ENCODE data around the gene LRIT2. TPM values are rescaled to one million over a fixed set of nuclear protein-coding genes. Genes with fewer than 3 reads are reported as not detected.
A peak's percentile ranks its signal among the peaks of the same experiment; 100 is the strongest.

The LRIT2 gene
- total RNA-seq, 2 experiments from 2014 or later, result not detected

- Mint-ChIP-seq H3K9me3 (peaks cover 6% of the 10 kb centered on the region), H3K36me3 (ENCODE audit: low read depth) (no peaks in the 10 kb centered on the region), H3K4me3 (no peak overlapping the region), H3K4me1 (ENCODE audit: low read depth) (no peaks in the 10 kb centered on the region), H3K27ac (no peak overlapping the region), H3K27me3 (ENCODE audit: low read depth) (peaks cover 2% of the 10 kb centered on the region)
- intact Hi-C loops (cut with micrococcal nuclease), result no loop called here
- no peak for DNase-seq
- CTCF ChIA-PET, result interaction anchor here (1.1 to 2.2 kb wide), 5 partner anchors 8 to 20 kb away, joined by 3 to 8 read pairs (median 4); no protein-coding TSS in a partner anchor
These were observed 8.5 kb downstream of the LRIT2 start for GRCh38 chr10:84216834-84217233.

- Mint-ChIP-seq H3K4me3 (no peak overlapping the region), H3K27me3 (ENCODE audit: low read depth) (no peaks in the 10 kb centered on the region), H3K4me1 (ENCODE audit: low read depth) (no peaks in the 10 kb centered on the region), H3K9me3 (peaks cover 6% of the 10 kb centered on the region), H3K36me3 (ENCODE audit: low read depth) (no peaks in the 10 kb centered on the region), H3K27ac (no peak overlapping the region)
- intact Hi-C loops (cut with micrococcal nuclease), result loop anchor here (1.0 kb wide), 1 partner anchor 66 kb away; no protein-coding TSS in a partner anchor
- DNase-seq, result peak; percentile 63
- CTCF ChIA-PET, result interaction anchor here (0.6 to 2.2 kb wide), 11 partner anchors 11 to 101 kb away, joined by 3 to 8 read pairs (median 3); no protein-coding TSS in a partner anchor
These were observed 10.6 kb downstream of the LRIT2 start for GRCh38 chr10:84214612-84215235.

GRCh38 chr10:84214046-84214572 lies 11.2 kb downstream of the LRIT2 start:
- H3K4me3 Mint-ChIP-seq, result no peak overlapping the region
- H3K4me1 Mint-ChIP-seq (ENCODE audit: low read depth), result no peaks in the 10 kb centered on the region
- no peak overlapping the region for H3K27ac Mint-ChIP-seq
- H3K9me3 Mint-ChIP-seq, result peaks cover under 1% of the 10 kb centered on the region
- intact Hi-C loops (cut with micrococcal nuclease), result loop anchor here (1.0 kb wide), 1 partner anchor 66 kb away; no protein-coding TSS in a partner anchor
- H3K27me3 Mint-ChIP-seq (ENCODE audit: low read depth), result no peaks in the 10 kb centered on the region
- H3K36me3 Mint-ChIP-seq (ENCODE audit: low read depth), result no peaks in the 10 kb centered on the region
- no peak for DNase-seq
- CTCF ChIA-PET, result interaction anchor here (0.6 to 1.5 kb wide), 7 partner anchors 10 to 339 kb away, joined by 3 to 5 read pairs (median 4); no protein-coding TSS in a partner anchor

- CTCF ChIA-PET, result interaction anchor here (0.6 to 1.9 kb wide), 4 partner anchors 10 to 281 kb away, joined by 3 to 8 read pairs (median 6); no protein-coding TSS in a partner anchor
- no peak for DNase-seq
- H3K4me1 Mint-ChIP-seq (ENCODE audit: low read depth), result no peaks in the 10 kb centered on the region
- H3K27ac Mint-ChIP-seq, result no peak overlapping the region
- H3K27me3 Mint-ChIP-seq (ENCODE audit: low read depth), result no peaks in the 10 kb centered on the region
- intact Hi-C loops (cut with micrococcal nuclease), result no loop called here
- H3K36me3 Mint-ChIP-seq (ENCODE audit: low read depth), result no peaks in the 10 kb centered on the region
- no peaks in the 10 kb centered on the region for H3K9me3 Mint-ChIP-seq
- H3K4me3 Mint-ChIP-seq, result no peak overlapping the region
These were observed 12.3 kb downstream of the LRIT2 start for GRCh38 chr10:84213076-84213475.

GRCh38 chr10:84212014-84212413 lies 13.3 kb downstream of the LRIT2 start:
- H3K4me1 Mint-ChIP-seq (ENCODE audit: low read depth), result no peaks in the 10 kb centered on the region
- CTCF ChIA-PET, result interaction anchor here (0.6 to 2.4 kb wide), 7 partner anchors 9 to 400 kb away, joined by 3 to 12 read pairs (median 6); partner anchors contain the start of gene CDHR1
- H3K27ac Mint-ChIP-seq, result no peak overlapping the region
- no peaks in the 10 kb centered on the region for H3K9me3 Mint-ChIP-seq
- no peaks in the 10 kb centered on the region for H3K27me3 Mint-ChIP-seq (ENCODE audit: low read depth)
- H3K36me3 Mint-ChIP-seq (ENCODE audit: low read depth), result no peaks in the 10 kb centered on the region
- DNase-seq, result no peak
- no peak overlapping the region for H3K4me3 Mint-ChIP-seq
- intact Hi-C loops (cut with micrococcal nuclease), result no loop called here

GRCh38 chr10:84211566-84211965 lies 13.8 kb downstream of the LRIT2 start:
- Mint-ChIP-seq H3K4me3 (no peak overlapping the region), H3K36me3 (ENCODE audit: low read depth) (no peaks in the 10 kb centered on the region), H3K9me3 (no peaks in the 10 kb centered on the region), H3K27ac (no peak overlapping the region), H3K4me1 (ENCODE audit: low read depth) (no peaks in the 10 kb centered on the region), H3K27me3 (ENCODE audit: low read depth) (no peaks in the 10 kb centered on the region)
- CTCF ChIA-PET, result interaction anchor here (0.6 to 2.4 kb wide), 6 partner anchors 9 to 400 kb away, joined by 3 to 12 read pairs (median 6); partner anchors contain the start of gene CDHR1
- DNase-seq, result no peak
- intact Hi-C loops (cut with micrococcal nuclease), result no loop called here

- CTCF ChIA-PET, result interaction anchor here (0.6 to 2.6 kb wide), 5 partner anchors 9 to 202 kb away, joined by 3 to 17 read pairs (median 4); no protein-coding TSS in a partner anchor
- no peak overlapping the region for H3K4me3 Mint-ChIP-seq
- H3K36me3 Mint-ChIP-seq (ENCODE audit: low read depth), result no peaks in the 10 kb centered on the region
- H3K27ac Mint-ChIP-seq, result no peak overlapping the region
- no peak for DNase-seq
- H3K27me3 Mint-ChIP-seq (ENCODE audit: low read depth), result no peaks in the 10 kb centered on the region
- H3K4me1 Mint-ChIP-seq (ENCODE audit: low read depth), result no peaks in the 10 kb centered on the region
- no peaks in the 10 kb centered on the region for H3K9me3 Mint-ChIP-seq
- intact Hi-C loops (cut with micrococcal nuclease), result no loop called here
These were observed 17.3 kb downstream of the LRIT2 start for GRCh38 chr10:84208023-84208422.

GRCh38 chr10:84205853-84206525 lies 19.4 kb downstream of the LRIT2 start:
- no peak overlapping the region for H3K4me3 Mint-ChIP-seq
- H3K4me1 Mint-ChIP-seq (ENCODE audit: low read depth), result no peaks in the 10 kb centered on the region
- no peak overlapping the region for H3K27ac Mint-ChIP-seq
- no peaks in the 10 kb centered on the region for H3K9me3 Mint-ChIP-seq
- CTCF ChIA-PET, result interaction anchor here (0.6 to 4.7 kb wide), 17 partner anchors 11 to 345 kb away, joined by 3 to 48 read pairs (median 4); partner anchors contain the start of gene GHITM
- no peaks in the 10 kb centered on the region for H3K27me3 Mint-ChIP-seq (ENCODE audit: low read depth)
- DNase-seq, result no peak
- no peaks in the 10 kb centered on the region for H3K36me3 Mint-ChIP-seq (ENCODE audit: low read depth)
- intact Hi-C loops (cut with micrococcal nuclease), result loop anchor here (1.0 to 2.0 kb wide), 4 partner anchors 29 to 147 kb away; no protein-coding TSS in a partner anchor

GRCh38 chr10:84205049-84205852 lies 20.1 kb downstream of the LRIT2 start:
- H3K36me3 Mint-ChIP-seq (ENCODE audit: low read depth), result no peaks in the 10 kb centered on the region
- CTCF ChIA-PET, result interaction anchor here (0.6 to 4.7 kb wide), 21 partner anchors 10 to 346 kb away, joined by 3 to 48 read pairs (median 4); partner anchors contain the start of genes CDHR1 and GHITM
- H3K4me1 Mint-ChIP-seq (ENCODE audit: low read depth), result no peaks in the 10 kb centered on the region
- intact Hi-C loops (cut with micrococcal nuclease), result loop anchor here (1.0 to 2.0 kb wide), 4 partner anchors 28 to 146 kb away; no protein-coding TSS in a partner anchor
- no peaks in the 10 kb centered on the region for H3K27me3 Mint-ChIP-seq (ENCODE audit: low read depth)
- H3K9me3 Mint-ChIP-seq, result no peaks in the 10 kb centered on the region
- peak; percentile 86 for DNase-seq
- no peak overlapping the region for H3K4me3 Mint-ChIP-seq
- H3K27ac Mint-ChIP-seq, result no peak overlapping the region

GRCh38 chr10:84204610-84205009 lies 20.7 kb downstream of the LRIT2 start:
- no peak for DNase-seq
- H3K27me3 Mint-ChIP-seq (ENCODE audit: low read depth), result no peaks in the 10 kb centered on the region
- intact Hi-C loops (cut with micrococcal nuclease), result loop anchor here (1.0 to 2.0 kb wide), 4 partner anchors 28 to 145 kb away; no protein-coding TSS in a partner anchor
- H3K4me1 Mint-ChIP-seq (ENCODE audit: low read depth), result no peaks in the 10 kb centered on the region
- no peak overlapping the region for H3K4me3 Mint-ChIP-seq
- H3K9me3 Mint-ChIP-seq, result no peaks in the 10 kb centered on the region
- CTCF ChIA-PET, result interaction anchor here (0.6 to 4.7 kb wide), 15 partner anchors 10 to 332 kb away, joined by 3 to 48 read pairs (median 4); partner anchors contain the start of genes CDHR1 and GHITM
- no peak overlapping the region for H3K27ac Mint-ChIP-seq
- no peaks in the 10 kb centered on the region for H3K36me3 Mint-ChIP-seq (ENCODE audit: low read depth)

GRCh38 chr10:84204122-84204521 lies 21.2 kb downstream of the LRIT2 start:
- H3K9me3 Mint-ChIP-seq, result no peaks in the 10 kb centered on the region
- intact Hi-C loops (cut with micrococcal nuclease), result loop anchor here (2.0 kb wide), 1 partner anchor 27 kb away; no protein-coding TSS in a partner anchor
- H3K27me3 Mint-ChIP-seq (ENCODE audit: low read depth), result no peaks in the 10 kb centered on the region
- CTCF ChIA-PET, result interaction anchor here (0.6 to 4.7 kb wide), 5 partner anchors 9 to 63 kb away, joined by 3 to 48 read pairs (median 5); partner anchors contain the start of gene CDHR1
- no peak for DNase-seq
- no peak overlapping the region for H3K27ac Mint-ChIP-seq
- H3K36me3 Mint-ChIP-seq (ENCODE audit: low read depth), result no peaks in the 10 kb centered on the region
- no peak overlapping the region for H3K4me3 Mint-ChIP-seq
- no peaks in the 10 kb centered on the region for H3K4me1 Mint-ChIP-seq (ENCODE audit: low read depth)
